HG02642 (cell line): ENCODE results near the gene POTEH.
"Not testable (repeated sequence)": the region's sequence is repeated elsewhere in the genome, so short reads cannot be mapped to it uniquely, and the experiment has no call there.

Experiments
- ATAC-seq: cut with Tn5 transposase; IDR thresholded peaks from one replicate; pipeline ENCODE4 v1.9.1; 2021; ENCODE audit warnings: mild to moderate bottlenecking; ENCODE audit not compliant: unreplicated experiment, poor library complexity

The POTEH gene

GRCh38 chr22:15689749-15690125 is at the start of gene POTEH:
Gene POTEH (plus strand): TSS chr22:15690026. CDS start chr22:15690078, 52 bp downstream.
- not testable (repeated sequence) for ATAC-seq

GRCh38 chr22:15642288-15642861 is 47.5 kb upstream of the POTEH start:
- not testable (repeated sequence) for ATAC-seq

DNA sequence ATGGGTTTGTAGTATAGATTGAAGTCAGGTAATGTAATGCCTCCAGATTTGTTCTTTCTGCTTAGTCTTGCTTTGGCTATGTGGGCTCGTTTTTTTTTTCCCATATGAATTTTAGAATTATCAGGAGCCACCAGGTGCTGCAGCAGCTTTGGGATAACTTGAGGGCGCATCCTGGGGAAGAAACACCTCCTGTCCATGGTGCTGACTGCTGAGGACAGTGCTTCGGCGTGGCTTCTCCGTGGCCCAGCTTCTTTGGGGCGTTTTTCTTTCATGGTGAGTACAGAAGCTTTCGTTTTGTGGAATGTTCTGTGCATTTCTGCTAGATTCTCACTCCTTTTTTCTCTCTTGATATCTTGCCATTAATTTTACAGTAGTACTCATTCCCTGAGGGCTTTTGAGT is 37.9 kb upstream of the POTEH start:
- not testable (repeated sequence) for ATAC-seq

DNA sequence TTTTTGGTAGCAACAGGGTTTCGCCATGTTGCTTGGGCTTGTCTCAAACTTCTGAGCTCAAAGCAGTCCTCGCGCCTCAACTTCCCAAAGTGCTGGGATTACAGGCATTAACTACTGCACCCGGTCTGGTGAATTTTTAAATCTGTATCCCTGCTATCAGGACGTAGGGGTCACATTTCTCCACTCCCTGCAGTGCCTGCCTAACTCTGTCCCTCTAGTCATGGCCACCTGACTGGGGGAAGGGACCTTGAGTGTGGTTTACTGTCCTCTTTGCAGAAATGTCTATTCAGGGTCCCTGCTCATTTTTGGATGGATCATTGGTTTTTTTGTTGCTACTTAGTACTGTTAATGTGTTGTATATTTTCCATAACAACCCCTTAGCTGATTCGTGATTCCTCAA is 37.1 kb upstream of the POTEH start:
- not testable (repeated sequence) for ATAC-seq

- ATAC-seq, result not testable (repeated sequence)
Observed at GRCh38 chr22:15653241-15653640, 36.6 kb upstream of the POTEH start.

- ATAC-seq, result not testable (repeated sequence)
Observed at GRCh38 chr22:15661102-15661501, 28.7 kb upstream of the POTEH start.

GRCh38 chr22:15664682-15665081 is 25.1 kb upstream of the POTEH start:
- not testable (repeated sequence) for ATAC-seq

DNA sequence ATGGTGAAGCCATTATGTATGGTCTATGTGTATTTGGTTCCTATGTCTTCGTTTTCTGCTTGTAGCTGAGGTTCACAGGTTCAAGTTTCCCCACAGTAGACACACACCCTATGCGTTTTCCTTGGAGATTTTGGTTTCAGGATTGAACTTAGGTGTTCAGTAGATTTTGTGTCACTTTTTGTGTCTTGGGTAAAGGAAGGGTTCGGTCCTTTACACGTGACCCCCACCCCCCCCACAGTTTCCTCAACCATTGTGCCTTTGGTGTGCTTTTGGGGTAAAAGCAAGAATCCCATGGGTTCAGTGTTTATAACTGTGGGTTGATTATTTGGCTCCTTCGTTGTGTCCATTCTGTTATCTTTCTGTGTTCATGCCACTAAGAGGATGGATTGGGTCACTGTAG is 24.3 kb upstream of the POTEH start:
- not testable (repeated sequence) for ATAC-seq

DNA sequence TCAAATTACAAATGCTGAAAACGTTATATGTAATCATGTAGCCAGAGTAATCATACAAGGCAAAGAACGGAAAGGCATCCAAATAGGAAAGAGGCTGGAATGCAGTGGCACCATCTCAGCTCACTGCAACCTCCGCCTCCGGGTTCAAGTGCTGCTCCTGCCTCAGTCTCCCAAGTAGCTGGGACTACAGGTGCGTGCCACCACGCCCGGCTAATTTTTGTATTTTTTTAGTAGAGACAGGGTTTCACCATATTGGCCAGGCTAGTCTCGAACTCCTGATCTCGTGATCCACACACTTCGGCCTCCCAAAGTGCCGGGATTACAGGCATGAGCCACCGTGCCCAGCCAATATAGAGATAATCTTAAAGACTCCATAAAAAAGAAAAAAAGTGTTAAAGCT is 20.4 kb upstream of the POTEH start:
- ATAC-seq, result not testable (repeated sequence)

GRCh38 chr22:15679702-15680101 is 10.1 kb upstream of the POTEH start:
- ATAC-seq, result not testable (repeated sequence)

DNA sequence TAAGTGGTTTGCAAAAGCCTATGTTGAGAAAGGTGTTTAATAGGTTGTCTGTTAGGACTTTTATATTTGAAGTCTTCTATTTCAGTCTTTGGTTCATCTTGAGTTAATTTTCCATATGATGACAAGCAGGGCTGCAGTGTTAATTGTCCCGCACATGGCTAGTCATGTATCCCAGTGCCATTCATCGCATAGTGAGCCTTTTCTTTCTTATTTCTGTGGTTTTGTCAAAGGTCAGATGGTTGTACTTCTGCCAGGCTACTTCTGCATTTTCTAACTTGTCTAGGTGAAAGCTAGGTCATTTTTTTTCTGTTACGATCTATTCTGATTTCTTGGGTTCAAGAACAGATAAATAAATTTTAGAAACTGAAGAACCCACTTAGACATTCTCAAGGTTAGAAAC is 5.7 kb upstream of the POTEH start:
- not testable (repeated sequence) for ATAC-seq

DNA sequence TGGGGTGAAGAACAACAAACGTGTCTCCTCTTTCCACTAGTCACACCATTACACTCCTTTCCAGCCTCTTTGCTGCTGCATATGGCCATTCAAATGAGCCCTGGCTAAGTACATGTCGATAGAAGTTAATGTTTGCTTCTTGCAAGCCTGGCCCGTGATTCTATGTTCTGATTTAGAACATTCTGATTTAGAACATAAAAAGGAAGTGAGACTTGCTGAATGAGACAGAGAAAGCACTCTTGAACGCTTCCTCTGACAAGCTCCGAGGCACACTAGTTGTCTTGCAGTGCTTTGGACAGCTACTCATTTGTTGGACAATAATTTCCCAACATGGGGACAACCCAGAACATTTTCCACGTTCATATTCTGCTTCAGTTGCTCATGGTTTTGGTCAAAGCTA is 5.1 kb upstream of the POTEH start:
- peak; percentile 69 for ATAC-seq

- not testable (repeated sequence) for ATAC-seq
Observed at GRCh38 chr22:15685641-15686040, 4.2 kb upstream of the POTEH start.

DNA sequence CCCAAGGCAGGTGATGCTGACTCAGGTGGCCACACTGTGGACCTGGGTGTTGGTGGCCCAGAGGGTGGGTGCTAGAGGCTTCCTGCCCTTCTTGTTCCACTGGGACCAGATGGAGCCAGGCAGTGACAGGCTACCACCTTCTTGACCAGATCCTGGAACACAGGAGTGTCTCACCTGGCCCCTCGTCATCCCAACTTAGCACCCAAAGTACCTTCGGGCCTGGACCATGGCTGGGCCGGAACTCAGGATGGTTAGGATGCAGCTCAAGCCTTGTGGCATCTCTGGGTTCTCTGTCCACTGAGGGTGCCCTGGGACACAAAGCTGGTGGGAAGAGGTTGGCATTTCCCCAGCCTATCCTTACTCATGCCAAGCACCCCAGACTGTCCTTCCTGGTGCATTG is 2.7 kb upstream of the POTEH start:
- not testable (repeated sequence) for ATAC-seq

DNA sequence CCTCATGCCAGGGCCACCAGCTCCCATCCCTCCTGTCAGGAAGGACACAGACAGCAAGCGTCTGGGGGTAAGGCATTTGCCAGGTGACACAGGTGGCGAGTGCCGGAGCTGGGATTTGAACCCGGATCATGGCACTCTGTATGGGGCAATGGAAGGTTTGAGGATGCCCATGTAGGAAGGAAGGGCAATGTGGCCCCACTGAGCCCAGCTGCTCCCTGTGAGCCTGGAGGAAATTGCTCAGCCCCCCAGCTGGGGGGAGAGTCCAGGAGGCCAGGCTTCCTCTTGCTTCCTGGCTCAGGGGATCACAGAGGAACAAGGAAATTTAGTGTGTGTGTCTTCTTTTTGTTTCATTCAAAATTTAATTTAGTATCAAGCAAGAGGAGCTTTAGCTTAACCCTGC is 2.1 kb upstream of the POTEH start:
- ATAC-seq, result not testable (repeated sequence)

- ATAC-seq, result not testable (repeated sequence)
Observed at GRCh38 chr22:15688090-15688489, 1.7 kb upstream of the POTEH start.

DNA sequence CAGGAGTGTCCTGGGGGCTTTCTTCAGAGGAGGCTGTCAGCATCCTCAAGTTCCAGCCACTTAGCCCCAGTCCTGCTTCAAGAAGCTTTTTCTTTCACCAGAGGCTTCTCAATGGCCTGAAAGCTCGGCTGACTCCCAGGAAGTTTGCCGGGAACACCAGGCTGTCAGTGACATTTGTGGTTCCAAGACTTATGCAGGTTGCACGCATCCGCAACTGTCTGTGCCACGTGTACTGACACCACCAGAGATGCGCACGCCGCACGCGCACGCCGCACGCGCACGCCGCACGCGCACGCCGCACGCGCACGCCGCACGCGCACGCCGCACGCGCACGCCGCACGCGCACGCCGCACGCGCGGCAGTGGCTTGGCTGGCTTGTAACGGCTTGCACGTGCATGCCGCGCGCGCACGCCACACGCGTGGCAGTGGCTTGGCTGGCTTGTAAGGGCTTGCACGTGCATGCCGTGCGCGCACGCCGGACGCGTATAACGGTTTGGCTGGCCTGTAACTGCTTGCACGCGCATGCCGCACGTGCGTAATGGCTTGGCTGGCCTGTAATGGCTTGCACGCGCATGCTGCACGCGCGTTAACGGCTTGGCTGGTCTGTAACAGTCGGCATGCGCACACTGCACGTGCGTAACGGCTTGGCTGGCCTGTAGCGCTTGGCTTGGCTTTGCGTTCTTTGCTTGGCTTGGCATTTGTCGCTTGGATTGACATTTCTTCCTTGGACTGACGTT is 646 bp upstream of the POTEH start:
- ATAC-seq, result not testable (repeated sequence)

DNA sequence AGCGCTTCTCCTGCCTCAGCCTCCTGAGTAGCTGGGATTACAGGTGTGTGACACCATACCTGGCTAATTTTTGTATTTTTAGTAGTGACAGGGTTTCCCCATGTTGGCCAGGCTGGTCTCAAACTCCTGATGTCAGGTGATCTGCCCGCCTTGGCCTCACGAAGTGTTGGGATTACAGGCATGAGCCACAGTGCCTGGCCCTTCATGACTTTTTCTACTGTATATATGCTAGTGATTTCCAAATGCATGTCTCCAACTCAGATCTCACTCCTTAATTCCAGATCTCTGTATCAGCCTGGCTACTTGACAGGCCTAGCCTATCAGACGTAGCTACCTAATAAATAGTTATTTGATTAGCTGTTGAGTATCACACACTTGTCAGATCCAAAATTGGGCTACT is 23.8 kb downstream of the POTEH start:
- not testable (repeated sequence) for ATAC-seq

DNA sequence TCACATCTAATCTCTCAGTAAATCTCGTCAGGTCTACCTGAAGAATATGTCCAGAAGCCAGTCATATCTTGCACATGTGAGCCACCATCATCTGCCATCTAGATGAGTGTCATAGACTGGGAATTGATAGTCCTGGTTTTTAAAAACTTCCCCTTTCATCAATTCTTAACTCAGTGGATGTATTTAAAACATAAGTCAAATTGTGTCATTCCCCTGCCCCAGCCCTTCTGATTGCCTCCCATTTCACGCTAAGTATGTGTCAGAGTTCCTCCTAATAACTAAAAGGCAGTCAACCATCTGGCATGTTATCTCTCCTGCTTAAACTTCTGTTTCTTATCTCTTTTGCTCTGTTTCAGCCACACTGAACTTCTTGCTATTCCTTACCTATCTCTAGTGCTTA is 24.3 kb downstream of the POTEH start:
- ATAC-seq, result not testable (repeated sequence)

- ATAC-seq, result not testable (repeated sequence)
Observed at GRCh38 chr22:15721884-15722283, 32.1 kb downstream of the POTEH start.

DNA sequence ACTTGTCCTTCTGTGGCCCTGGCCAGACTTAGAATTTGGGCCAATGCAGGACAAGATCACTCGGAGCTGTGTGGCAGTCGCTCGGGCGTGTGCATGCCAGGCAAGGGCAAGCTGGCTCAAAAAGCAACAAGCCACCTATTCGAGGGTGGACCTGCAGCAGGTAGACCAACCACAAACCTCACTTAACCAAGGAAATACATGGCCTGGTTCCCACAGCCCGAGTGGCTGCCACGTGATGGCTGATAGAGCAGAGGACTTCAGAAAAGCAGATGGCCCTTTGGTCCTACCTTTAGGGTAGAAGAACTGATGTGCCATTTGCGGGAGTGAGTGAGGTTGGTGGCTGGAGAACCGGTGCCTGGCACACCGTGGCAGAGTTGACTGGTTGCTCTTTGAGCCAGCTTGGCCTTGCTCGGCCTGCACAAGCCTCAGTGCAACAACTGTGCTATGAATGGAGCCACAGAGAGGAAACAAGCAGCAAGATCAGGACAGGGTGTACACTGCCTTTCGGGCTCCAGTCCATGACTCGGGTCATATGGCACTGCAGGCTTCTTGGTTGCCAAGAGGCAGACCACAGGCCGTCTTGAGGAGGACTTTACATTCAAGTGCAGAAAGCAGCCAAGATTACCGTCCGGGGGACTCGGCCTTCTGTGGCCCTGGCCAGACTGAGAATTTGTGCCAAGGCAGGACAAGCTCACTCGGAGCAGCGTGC is 39.5 kb downstream of the POTEH start:
- ATAC-seq, result not testable (repeated sequence)
